T-cell (primary cell): ENCODE data around the gene ING5. TPM values are rescaled to one million over a fixed set of nuclear protein-coding genes. Genes with fewer than 3 reads are reported as not detected.

Experiments
- ATAC-seq, 4 experiments: fragments of 200-7000 bp in 3 of 4; fragments of 150-1000 bp in 1 of 4; cut with Tn5 transposase; replicated peaks in 1 of 4; 1 replicate in 3 of 4; 2 replicates in 1 of 4; pipeline ENCODE4 v1.10.0; 2021; ENCODE audit warnings: moderate library complexity in 3 of 4, mild to moderate bottlenecking in 2 of 4, moderate number of reproducible peaks in 1 of 4
- CTCF ChIA-PET, 2 donors: fragments of 300-600 bp; sonication (Branson Sonifier 250); formaldehyde crosslinking; loops; one replicate each; lab custom pipeline; 2022; ENCODE audit warnings: antibody characterized with exemption in 2 of 2; lab: Charles Lee
- POLR2A ChIA-PET, 2 donors: fragments of 300-600 bp; sonication (Branson Sonifier 250); formaldehyde crosslinking; loops; one replicate each; lab custom pipeline; 2022; ENCODE audit warnings: antibody characterized with exemption in 2 of 2; lab: Charles Lee
- DNase-seq, 35 experiments: peaks; one replicate each; pipeline versions ENCODE4 v3.0.0 to v3.0.0-alpha.2; 2013 to 2023
- H3K27ac ChIP-seq: one replicate; pipeline ENCODE4 v1.5.1; 2013; ENCODE audit warnings: low read length
- H3K27me3 ChIP-seq, 2 experiments: replicated peaks in 1 of 2; 1 replicate in 1 of 2; 2 replicates in 1 of 2; pipeline versions ENCODE4 v1.6.1 to v1.7.0; 2013; ENCODE audit warnings: low read length in 1 of 2, mixed read lengths in 1 of 2; ENCODE audit not compliant: control insufficient read depth in 2 of 2, insufficient read depth in 2 of 2; ENCODE audit errors: extremely low read depth in 1 of 2
- H3K36me3 ChIP-seq, 2 donors: 1 replicate in 1 of 2; 2 replicates in 1 of 2; pipeline versions ENCODE4 v1.6.1 to v1.7.0; 2013; ENCODE audit warnings: low read length in 1 of 2; ENCODE audit not compliant: control insufficient read depth in 2 of 2, insufficient read depth in 1 of 2; ENCODE audit errors: extremely low read depth in 1 of 2
- H3K4me1 ChIP-seq, 2 experiments: 1 replicate in 1 of 2; 2 replicates in 1 of 2; pipeline versions ENCODE4 v1.6.1 to v1.7.0; 2013; ENCODE audit warnings: low read length in 2 of 2, mixed read lengths in 1 of 2; ENCODE audit not compliant: insufficient read depth in 2 of 2, control insufficient read depth in 1 of 2; ENCODE audit errors: extremely low read depth in 1 of 2
- H3K4me3 ChIP-seq, 2 donors: 1 replicate in 1 of 2; 2 replicates in 1 of 2; pipeline versions ENCODE4 v1.5.1 to v1.7.0; 2013; ENCODE audit warnings: mild to moderate bottlenecking in 2 of 2, low read length in 1 of 2, moderate library complexity in 1 of 2; ENCODE audit not compliant: control insufficient read depth in 1 of 2; ENCODE audit errors: extremely low read depth in 1 of 2
- H3K9me3 ChIP-seq: 2 replicates; pipeline ENCODE4 v1.7.0; 2013
- H3K27ac Mint-ChIP-seq, 2 donors: one replicate each; pipeline ENCODE4 v1.8.0; 2020 to 2021; ENCODE audit warnings: mild to moderate bottlenecking in 2 of 2, mixed read lengths in 2 of 2
- H3K27me3 Mint-ChIP-seq, 2 donors: one replicate each; pipeline ENCODE4 v1.8.0; 2021 to 2022; ENCODE audit warnings: mixed read lengths in 2 of 2
- H3K36me3 Mint-ChIP-seq: one replicate; pipeline ENCODE4 v1.8.0; 2021; ENCODE audit warnings: mixed read lengths
- H3K4me1 Mint-ChIP-seq, 3 donors: one replicate each; pipeline ENCODE4 v1.8.0; 2020 to 2022; ENCODE audit warnings: mixed read lengths in 3 of 3, mild to moderate bottlenecking in 1 of 3
- H3K4me3 Mint-ChIP-seq, 3 donors: one replicate each; pipeline ENCODE4 v1.8.0; 2020 to 2022; ENCODE audit warnings: mild to moderate bottlenecking in 3 of 3, mixed read lengths in 3 of 3, moderate library complexity in 3 of 3
- H3K9me3 Mint-ChIP-seq, 3 donors: one replicate each; pipeline ENCODE4 v1.8.0; 2020 to 2022; ENCODE audit warnings: mixed read lengths in 3 of 3
- WGBS: methylation state at CpG from one replicate; pipeline ENCODE4 v1.1.5; 2013; ENCODE audit warnings: missing lambda C conversion rate; ENCODE audit not compliant: insufficient coverage; 5-methylcytosine and 5-hydroxymethylcytosine counted together
- total RNA-seq, 35 experiments: library from RNA in 6 of 35; stranded (reverse) in 6 of 35; fragments of 120-200 nt in 1 of 35; gene quantifications; one replicate each; pipeline versions ENCODE4 v1.2.1 to v1.2.4 and lab custom pipeline; 2013 to 2026

ING5 gene
- total RNA-seq, 5 donors from 2014 or later (not counting 1 experiment from before 2014, with no cell fraction given) = 63.0 to 98.0 (median 77.4) TPM

- Histone ChIP-seq H3K4me3 (no peak overlapping the region), H3K27me3 (no peaks in the 10 kb centered on the region), H3K9me3 (no peaks in the 10 kb centered on the region), H3K27ac (no peak overlapping the region), H3K4me1 (no peaks in the 10 kb centered on the region), H3K36me3 (peaks cover 22 to 25% of the 10 kb centered on the region in 2 donors)
- CTCF ChIA-PET = no interaction called here
- no peak for DNase-seq
- ATAC-seq = no peak
- POLR2A ChIA-PET = no interaction called here
- Mint-ChIP-seq H3K9me3 (no peaks in the 10 kb centered on the region), H3K27ac (no peak overlapping the region), H3K4me3 (no peak overlapping the region), H3K36me3 (peaks cover 23% of the 10 kb centered on the region), H3K27me3 (no peaks in the 10 kb centered on the region), H3K4me1 (peaks cover 0 to 4% (median 0%) of the 10 kb centered on the region in 3 donors)
- 89% methylated on average over 14 of the region's 15 CpGs for WGBS
Measured at GRCh38 chr2:241751152-241751551, 49.3 kb downstream of the ING5 start.

- no peak for DNase-seq
Measured at GRCh38 chr2:241751776-241752175, 49.9 kb downstream of the ING5 start.

DNA sequence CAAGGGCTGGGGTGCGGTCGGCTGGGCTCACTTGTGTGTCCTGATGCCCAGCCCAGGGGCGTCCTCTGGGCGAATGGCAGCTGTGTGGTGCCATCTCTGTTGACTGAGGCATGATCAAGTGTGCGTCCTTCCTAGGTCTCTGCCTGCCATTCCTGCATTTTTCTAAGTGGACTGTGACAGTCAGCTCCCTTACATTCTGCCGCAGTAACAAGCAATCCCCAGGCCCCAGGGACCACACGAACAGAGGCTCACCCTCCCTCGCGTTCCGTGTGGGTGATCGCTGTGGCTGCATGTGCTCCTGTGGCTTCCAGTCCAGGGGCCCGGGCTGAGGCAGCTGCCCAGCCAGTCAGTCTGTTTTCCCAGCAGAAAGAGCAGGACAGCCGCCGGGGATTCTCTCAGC is 50.4 kb downstream of the ING5 start:
- Mint-ChIP-seq H3K36me3 (peaks cover 25% of the 10 kb centered on the region), H3K27me3 (no peaks in the 10 kb centered on the region), H3K9me3 (no peaks in the 10 kb centered on the region), H3K4me1 (peaks cover 0 to under 1% (median 0%) of the 10 kb centered on the region in 3 donors), H3K4me3 (no peak overlapping the region), H3K27ac (no peak overlapping the region)
- WGBS = 97% methylated on average over 14 of the region's 14 CpGs
- no peak overlapping the region for H3K27ac ChIP-seq
- no peaks in the 10 kb centered on the region for H3K9me3 ChIP-seq
- H3K36me3 ChIP-seq = peaks cover 22 to 30% of the 10 kb centered on the region in 2 donors
- CTCF ChIA-PET = no interaction called here
- H3K4me1 ChIP-seq = no peaks in the 10 kb centered on the region
- POLR2A ChIA-PET = interaction anchor here in 1 of 2 donors (0.6 kb wide), 1 partner anchor 83 kb away, joined by 3 read pairs; no protein-coding TSS in a partner anchor
- H3K27me3 ChIP-seq = no peaks in the 10 kb centered on the region
- no peak for ATAC-seq
- no peak for DNase-seq
- H3K4me3 ChIP-seq = no peak overlapping the region

More at GRCh38 chr2:241751776-241752175, 49.9 kb downstream of the ING5 start:
- Mint-ChIP-seq H3K27me3 (no peaks in the 10 kb centered on the region), H3K36me3 (peaks cover 23% of the 10 kb centered on the region), H3K9me3 (no peaks in the 10 kb centered on the region), H3K27ac (no peak overlapping the region), H3K4me3 (no peak overlapping the region), H3K4me1 (peaks cover 0 to 4% (median 0%) of the 10 kb centered on the region in 3 donors)
- H3K9me3 ChIP-seq = no peaks in the 10 kb centered on the region
- H3K27ac ChIP-seq = no peak overlapping the region
- no peak overlapping the region for H3K4me3 ChIP-seq
- ATAC-seq = no peak
- H3K36me3 ChIP-seq = peaks cover 22 to 28% of the 10 kb centered on the region in 2 donors
- H3K27me3 ChIP-seq = no peaks in the 10 kb centered on the region
- ChIA-PET POLR2A (interaction anchor here in 1 of 2 donors (0.6 kb wide), 1 partner anchor 84 kb away, joined by 3 read pairs; no protein-coding TSS in a partner anchor), CTCF (no interaction called here)
- 98% methylated on average over 16 of the region's 18 CpGs for WGBS
- H3K4me1 ChIP-seq = no peaks in the 10 kb centered on the region

DNA sequence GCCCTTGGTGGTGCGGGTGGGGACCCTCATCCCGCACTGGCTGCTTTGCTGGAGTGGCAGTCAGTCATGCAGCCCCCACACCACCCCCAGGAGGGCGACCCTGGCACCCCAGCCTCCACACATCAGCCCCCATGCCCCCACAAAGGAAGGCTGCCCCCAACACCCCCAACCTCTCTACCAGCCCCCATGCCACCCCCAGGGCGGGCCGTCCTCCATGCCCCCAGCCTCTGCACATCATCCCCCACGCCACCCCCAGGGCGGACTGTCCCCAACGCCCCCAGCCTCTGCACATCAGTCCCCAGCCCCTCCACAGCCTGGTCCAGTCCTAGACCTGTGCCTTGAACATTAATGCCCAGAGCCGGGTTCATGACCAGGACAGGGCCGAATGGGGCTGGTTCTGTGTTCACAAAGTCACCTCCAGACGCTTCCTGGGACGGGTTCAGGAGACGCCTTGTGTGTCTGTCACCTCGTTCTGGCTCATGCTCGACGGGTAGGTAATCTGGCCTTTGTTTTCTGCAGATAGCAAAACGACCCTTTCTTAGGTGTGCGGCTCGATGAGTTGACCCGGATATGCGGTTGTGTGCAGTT is 50.9 kb downstream of the ING5 start:
- DNase-seq (no peak), ATAC-seq (no peak)
- no peaks in the 10 kb centered on the region for H3K4me1 Mint-ChIP-seq
- 91% methylated on average over 20 of the region's 21 CpGs for WGBS
- H3K4me1 ChIP-seq = no peaks in the 10 kb centered on the region
- H3K9me3 Mint-ChIP-seq = no peaks in the 10 kb centered on the region
- H3K4me3 Mint-ChIP-seq = no peak overlapping the region
- no peaks in the 10 kb centered on the region for H3K27me3 Mint-ChIP-seq
- no peak overlapping the region for H3K27ac ChIP-seq
- H3K9me3 ChIP-seq = no peaks in the 10 kb centered on the region
- peaks cover 23% of the 10 kb centered on the region for H3K36me3 Mint-ChIP-seq
- ChIA-PET POLR2A (interaction anchor here in 1 of 2 donors (0.6 kb wide), 1 partner anchor 83 kb away, joined by 3 read pairs; no protein-coding TSS in a partner anchor), CTCF (no interaction called here)
- H3K4me3 ChIP-seq = no peak overlapping the region
- H3K36me3 ChIP-seq = peaks cover 22 to 30% of the 10 kb centered on the region in 2 donors
- no peaks in the 10 kb centered on the region for H3K27me3 ChIP-seq
- no peak overlapping the region for H3K27ac Mint-ChIP-seq

DNA sequence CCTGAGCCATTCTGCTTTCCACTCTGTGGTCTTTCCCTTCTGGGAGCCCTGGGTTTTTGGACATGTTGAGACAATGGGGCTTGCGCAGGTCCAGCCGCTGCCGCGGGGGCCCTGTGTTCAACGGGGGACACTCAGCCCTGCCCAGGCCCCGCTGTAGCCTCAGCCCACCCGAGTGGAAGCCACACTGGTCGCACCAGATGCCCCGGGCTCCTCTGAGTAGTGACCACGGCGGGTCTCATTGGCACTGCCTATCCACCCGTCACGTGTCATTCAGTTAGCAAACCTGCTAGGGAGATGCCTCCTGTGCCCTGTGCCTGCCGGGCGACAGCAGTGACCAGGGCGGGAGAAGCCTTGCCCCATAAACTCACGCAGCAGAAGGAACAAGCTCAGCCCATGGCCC is 51.7 kb downstream of the ING5 start:
- ChIA-PET CTCF (no interaction called here), POLR2A (no interaction called here)
- ATAC-seq = no peak
- Mint-ChIP-seq H3K36me3 (peaks cover 27% of the 10 kb centered on the region), H3K9me3 (no peaks in the 10 kb centered on the region), H3K4me1 (no peaks in the 10 kb centered on the region), H3K4me3 (no peak overlapping the region), H3K27me3 (no peaks in the 10 kb centered on the region), H3K27ac (no peak overlapping the region)
- Histone ChIP-seq H3K27me3 (no peaks in the 10 kb centered on the region), H3K9me3 (no peaks in the 10 kb centered on the region), H3K36me3 (peaks cover 22 to 30% of the 10 kb centered on the region in 2 donors), H3K27ac (no peak overlapping the region), H3K4me3 (no peak overlapping the region), H3K4me1 (peaks cover 0 to 2% of the 10 kb centered on the region in 2 experiments)
- DNase-seq = no peak
- WGBS = 98% methylated on average over 17 of the region's 17 CpGs

DNA sequence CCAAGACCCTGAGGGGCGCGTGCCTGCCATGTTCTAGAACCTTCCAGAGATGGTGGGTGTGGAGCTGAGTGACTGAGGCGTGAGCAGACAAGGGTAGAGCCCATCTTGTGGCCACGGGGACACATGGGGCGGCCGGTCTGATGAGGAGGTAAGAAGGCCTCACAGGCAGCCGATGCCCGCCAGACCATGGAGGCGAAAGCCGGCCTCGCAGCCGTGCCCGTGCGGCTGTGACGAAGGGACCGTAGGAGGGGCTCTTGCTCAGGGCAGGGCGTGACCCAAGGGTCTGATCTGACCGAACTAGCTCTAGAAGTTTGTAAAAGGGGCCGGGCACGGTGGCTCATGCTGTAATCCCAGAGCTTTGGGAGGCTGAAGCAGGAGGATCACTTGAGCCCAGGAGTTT is 52.2 kb downstream of the ING5 start:
- ChIA-PET CTCF (no interaction called here), POLR2A (no interaction called here)
- peaks cover 0 to under 1% (median 0%) of the 10 kb centered on the region in 3 donors for H3K4me1 Mint-ChIP-seq
- H3K36me3 Mint-ChIP-seq = peaks cover 24% of the 10 kb centered on the region
- peaks cover 0 to 7% of the 10 kb centered on the region in 2 experiments for H3K4me1 ChIP-seq
- H3K27ac ChIP-seq = no peak overlapping the region
- no peak overlapping the region for H3K27ac Mint-ChIP-seq
- ATAC-seq (no peak), DNase-seq (no peak)
- no peak overlapping the region for H3K4me3 ChIP-seq
- no peak overlapping the region for H3K4me3 Mint-ChIP-seq
- H3K9me3 ChIP-seq = no peaks in the 10 kb centered on the region
- H3K27me3 Mint-ChIP-seq = no peaks in the 10 kb centered on the region
- WGBS = 97% methylated on average over 20 of the region's 20 CpGs
- H3K9me3 Mint-ChIP-seq = no peaks in the 10 kb centered on the region
- peaks cover 22 to 30% of the 10 kb centered on the region in 2 donors for H3K36me3 ChIP-seq
- H3K27me3 ChIP-seq = no peaks in the 10 kb centered on the region
